Spleen (tissue), 11 donors: ENCODE measurements around the gene FOSB. TPM values are rescaled to one million over a fixed set of nuclear protein-coding genes. Genes with fewer than 3 reads are reported as not detected.

Experiments
- DNase-seq: peaks from one replicate; pipeline ENCODE4 v3.0.0-alpha.2; 2020
- H3K27ac ChIP-seq, 8 donors: fragments of 200-600 bp; sonication (generic) in 7 of 8; 1 replicate in 4 of 8; 2 replicates in 4 of 8; pipeline versions ENCODE4 v1.5.0 to v1.8.0; 2016 to 2021; ENCODE audit warnings: inconsistent platforms in 4 of 8, mild to moderate bottlenecking in 4 of 8, moderate library complexity in 1 of 8
- H3K27me3 ChIP-seq, 7 donors: fragments of 200-600 bp; sonication (generic) in 6 of 7; replicated peaks in 1 of 7; 1 replicate in 4 of 7; 2 replicates in 3 of 7; pipeline versions ENCODE4 v1.5.0 to v1.8.0; 2016 to 2021; ENCODE audit warnings: inconsistent platforms in 3 of 7, mild to moderate bottlenecking in 1 of 7
- H3K36me3 ChIP-seq, 6 donors: fragments of 200-600 bp; sonication (generic) in 5 of 6; 1 replicate in 4 of 6; 2 replicates in 2 of 6; pipeline versions ENCODE4 v1.5.0 to v1.8.0; 2016 to 2021; ENCODE audit warnings: inconsistent platforms in 2 of 6
- H3K4me1 ChIP-seq, 6 donors: fragments of 200-600 bp; sonication (generic) in 5 of 6; 1 replicate in 3 of 6; 2 replicates in 3 of 6; pipeline versions ENCODE4 v1.5.0 to v1.8.0; 2016 to 2021; ENCODE audit warnings: inconsistent platforms in 3 of 6
- H3K4me3 ChIP-seq, 8 donors: fragments of 200-600 bp; sonication (generic) in 7 of 8; 1 replicate in 4 of 8; 2 replicates in 4 of 8; pipeline versions ENCODE4 v1.5.0 to v1.8.0; 2016 to 2021; ENCODE audit warnings: inconsistent platforms in 4 of 8, mild to moderate bottlenecking in 4 of 8, moderate library complexity in 2 of 8
- H3K9me3 ChIP-seq, 8 donors: fragments of 200-600 bp; sonication (generic) in 7 of 8; 1 replicate in 4 of 8; 2 replicates in 4 of 8; pipeline versions ENCODE4 v1.5.0 to v1.8.0; 2016 to 2021; ENCODE audit warnings: inconsistent platforms in 4 of 8
- CTCF ChIP-seq, 11 experiments: fragments of 200-600 bp in 7 of 11; fragments of 450-650 bp in 4 of 11; sonication (generic) in 4 of 11; IDR thresholded peaks in 8 of 11; conservative IDR thresholded peaks in 3 of 11; 1 replicate in 7 of 11; 2 replicates in 4 of 11; pipeline versions ENCODE4 v1.4.0 to v1.8.0; 2016 to 2021; ENCODE audit warnings: antibody characterized with exemption in 11 of 11, inconsistent platforms in 4 of 11, mild to moderate bottlenecking in 1 of 11
- POLR2A ChIP-seq, 3 donors: fragments of 450-650 bp; IDR thresholded peaks; one replicate each; pipeline ENCODE4 v1.5.1; 2017; ENCODE audit warnings: antibody characterized with exemption in 3 of 3, mild to moderate bottlenecking in 1 of 3
- POLR2AphosphoS5 ChIP-seq, 3 donors: sonication (generic); formaldehyde crosslinking; IDR thresholded peaks; one replicate each; pipeline ENCODE4 v1.5.1; 2017; ENCODE audit warnings: antibody characterized with exemption in 3 of 3
- WGBS, 5 donors: extraction: QIAGEN DNeasy Blood & Tissue Kit in 3 of 5; methylation state at CpG; one replicate each; pipeline versions ENCODE4 v1.1.5 to v1.1.7; 2013 to 2018; 5-methylcytosine and 5-hydroxymethylcytosine counted together
- intact Hi-C: fragments of 100-400 bp; cut with DNase I; formaldehyde crosslinking; loops from one replicate; pipeline ENCODE4 v1.15.0; 2023; ENCODE audit warnings: low total_unique reads
- polyA plus RNA-seq, 3 donors: library from polyadenylated mRNA; stranded (reverse); fragments of 200-250 nt; gene quantifications; one replicate each; pipeline ENCODE4 v1.2.1, GENCODE V29; 2013
- total RNA-seq, 7 donors: library from RNA; depleted of rRNA in 3 of 7; stranded (reverse); fragments of >200 nt in 3 of 7; fragmentation: NEBNext Ultra II Directional in 4 of 7; extraction: Animal tissue kit (Norgen Biotek cat#: 25700) in 4 of 7; gene quantifications; one replicate each; pipeline versions ENCODE4 v1.1.0 to v1.2.1, GENCODE V29; 2016 to 2021
- donor health status: healthy with polysubstance abuse.
- donor health status: DM: no; HTN: no; CAD: no; lungs with moderate emphysema.
- donor health status: DM: no; HTN: no; CAD: no.
- donor health status: Bipolar disorder and iron deficiency.
- donor health status: healthy.
- donor health status: DM: no; HTN: no; CAD: no.
- donor health status: DM: yes; HTN: yes; CAD: no.

The FOSB gene
- total and polyA plus RNA-seq, 10 donors, result 0.42 to 41.7 (median 1.5) TPM

DNA sequence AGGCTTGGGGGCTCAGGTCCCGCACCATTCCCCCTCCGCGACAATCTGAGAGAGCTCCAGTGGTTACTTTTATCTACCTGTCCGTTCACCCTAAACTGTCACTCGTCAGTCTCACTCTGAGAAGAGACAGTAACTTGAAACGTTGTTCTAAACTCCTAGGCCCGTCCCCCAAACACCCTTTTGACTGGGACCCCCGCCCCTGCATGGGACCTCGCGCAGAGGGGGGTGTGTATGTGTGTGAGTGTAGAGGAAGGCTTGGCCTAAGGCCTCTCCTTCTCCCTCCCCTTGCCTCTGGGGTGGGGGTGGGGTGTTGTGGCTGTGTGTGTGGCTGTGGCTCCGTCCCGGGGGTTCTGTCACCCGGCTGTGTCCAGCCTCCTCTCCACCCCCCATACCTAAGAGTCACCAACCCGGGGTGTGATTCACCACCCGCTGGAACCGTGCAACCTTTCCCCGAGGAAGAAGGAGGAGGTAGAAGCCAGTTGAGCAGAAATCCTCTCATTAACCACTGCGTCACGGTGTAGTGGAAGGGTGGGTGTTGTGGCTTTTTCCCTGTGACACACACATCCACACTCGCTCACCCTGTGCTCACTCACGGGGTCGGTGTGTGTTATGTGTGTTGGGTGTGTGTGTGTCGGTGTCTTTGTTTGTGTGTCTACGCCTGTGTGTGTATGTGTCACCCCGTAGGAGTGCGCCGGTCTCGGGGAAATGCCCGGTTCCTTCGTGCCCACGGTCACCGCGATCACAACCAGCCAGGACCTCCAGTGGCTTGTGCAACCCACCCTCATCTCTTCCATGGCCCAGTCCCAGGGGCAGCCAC is 2.4 kb downstream of the FOSB start:
- TF ChIP-seq POLR2A (IDR thresholded peaks at IDR 0.05), result peak in 1 of 3 donors; percentile 10
- no peak for TF ChIP-seq CTCF (IDR thresholded peaks at IDR 0.05 in 8 of 11, conservative IDR thresholded peaks at IDR 0.05 in 3 of 11)
- DNase-seq, result peak; percentile 84
- Histone ChIP-seq H3K4me1 (peaks cover 24 to 71% (median 47%) of the 10 kb centered on the region in 6 donors), H3K36me3 (no peaks in the 10 kb centered on the region), H3K27me3 (peaks cover 0 to 65% (median 16%) of the 10 kb centered on the region in 7 donors), H3K4me3 (peak overlapping the region; percentile 57 to 81 (median 66)), H3K27ac (peak overlapping the region; percentile 83 to 98 (median 93)), H3K9me3 (no peaks in the 10 kb centered on the region)
- WGBS, 5 donors, result 37 to 45% (median 41%) methylated on average over 32 to 33 of the region's 33 CpGs
- intact Hi-C loops, result no loop called here

DNA sequence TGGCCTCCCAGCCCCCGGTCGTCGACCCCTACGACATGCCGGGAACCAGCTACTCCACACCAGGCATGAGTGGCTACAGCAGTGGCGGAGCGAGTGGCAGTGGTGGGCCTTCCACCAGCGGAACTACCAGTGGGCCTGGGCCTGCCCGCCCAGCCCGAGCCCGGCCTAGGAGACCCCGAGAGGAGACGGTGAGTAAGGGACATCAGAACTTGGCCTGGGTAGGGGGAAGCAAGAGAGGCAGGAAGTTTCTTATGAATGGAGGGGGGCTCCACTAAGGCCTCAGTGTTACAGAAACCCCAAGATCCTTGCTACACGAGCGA is 2.9 kb downstream of the FOSB start:
- intact Hi-C loops, result no loop called here
- H3K4me1 ChIP-seq, result peaks cover 24 to 75% (median 47%) of the 10 kb centered on the region in 6 donors
- H3K4me3 ChIP-seq, result peak overlapping the region in 1 of 8 donors; percentile 81

GRCh38 chr19:45471111-45471930 is 3.5 kb downstream of the FOSB start:
- peak; percentile 77 for DNase-seq
- WGBS, 5 donors, result 82 to 90% (median 86%) methylated on average over 16 of the region's 16 CpGs
- TF ChIP-seq CTCF (IDR thresholded peaks at IDR 0.05 in 8 of 11, conservative IDR thresholded peaks at IDR 0.05 in 3 of 11) (no peak), POLR2AphosphoS5 (IDR thresholded peaks at IDR 0.05) (no peak), POLR2A (IDR thresholded peaks at IDR 0.05) (no peak)
- Histone ChIP-seq H3K27ac (no peak overlapping the region), H3K36me3 (no peaks in the 10 kb centered on the region), H3K4me1 (peaks cover 24 to 80% (median 47%) of the 10 kb centered on the region in 6 donors), H3K27me3 (peaks cover 0 to 56% (median 16%) of the 10 kb centered on the region in 7 donors), H3K4me3 (no peak overlapping the region), H3K9me3 (no peaks in the 10 kb centered on the region)
- intact Hi-C loops, result no loop called here

More for the DNA sequence above, 2.9 kb downstream of the FOSB start:
- TF ChIP-seq POLR2AphosphoS5 (IDR thresholded peaks at IDR 0.05) (no peak), POLR2A (IDR thresholded peaks at IDR 0.05) (no peak), CTCF (IDR thresholded peaks at IDR 0.05 in 8 of 11, conservative IDR thresholded peaks at IDR 0.05 in 3 of 11) (no peak)
- no peak for DNase-seq
- Histone ChIP-seq H3K27ac (peak overlapping the region in 3 of 8 donors; percentile 93 to 98 (median 95)), H3K36me3 (no peaks in the 10 kb centered on the region), H3K9me3 (no peaks in the 10 kb centered on the region), H3K27me3 (peaks cover 0 to 62% (median 16%) of the 10 kb centered on the region in 7 donors)
- WGBS, 5 donors, result 90 to 94% (median 92%) methylated on average over 14 to 15 of the region's 15 CpGs
